Panc1 (cell line): ENCODE measurements around the gene CCDC34.

Experiments used
- CTCF ChIP-seq: fragments of 450-650 bp; IDR thresholded peaks from 2 replicates; pipeline ENCODE4 v1.5.1; 2017; ENCODE audit warnings: mild to moderate bottlenecking
- SIN3A ChIP-seq: IDR thresholded peaks from 2 replicates; pipeline ENCODE4 v1.6.1; 2012; ENCODE audit warnings: low read depth, mild to moderate bottlenecking, low read length, moderate library complexity, borderline replicate concordance; ENCODE audit not compliant: insufficient read depth
- TCF7L2 ChIP-seq: IDR thresholded peaks from 2 replicates; pipeline ENCODE4 v1.6.1; 2011; ENCODE audit warnings: mild to moderate bottlenecking, low read depth, low read length, inconsistent platforms

GRCh38 chr11:27394781-27395228, 31.8 kb upstream of the CCDC34 start:
- no peak for TF ChIP-seq CTCF
- TF ChIP-seq TCF7L2: no peak
- TF ChIP-seq SIN3A: no peak
